Right ventricle myocardium superior (tissue), 1 donor: Measurements from ENCODE around the gene MIDN. TPM values are rescaled to one million over a fixed set of nuclear protein-coding genes. Genes with fewer than 3 reads are reported as not detected.

ENCODE experiments used
- ATAC-seq: fragments of 200-7000 bp; cut with Tn5 transposase; one replicate; pipeline ENCODE4 v1.9.1; 2020; ENCODE audit warnings: mild to moderate bottlenecking; ENCODE audit not compliant: poor library complexity
- DNase-seq: peaks from one replicate; pipeline ENCODE4 v3.0.0-alpha.2; 2020
- intact Hi-C: fragments of 100-400 bp; cut with DNase I; formaldehyde crosslinking; loops from one replicate; pipeline ENCODE4 v1.11.2; 2022
- total RNA-seq: library from RNA; stranded (reverse); fragmentation: NEBNext Ultra II Directional; extraction: Animal tissue kit (Norgen Biotek cat#: 25700); gene quantifications from one replicate; pipeline ENCODE4 v1.2.1, GENCODE V29; 2021
- donor health status: DM: no; HTN: yes; CAD: no; lungs with severe emphysema.

Gene MIDN
- total RNA-seq, 1 donor from 2014 or later, result 54.1 TPM

DNA sequence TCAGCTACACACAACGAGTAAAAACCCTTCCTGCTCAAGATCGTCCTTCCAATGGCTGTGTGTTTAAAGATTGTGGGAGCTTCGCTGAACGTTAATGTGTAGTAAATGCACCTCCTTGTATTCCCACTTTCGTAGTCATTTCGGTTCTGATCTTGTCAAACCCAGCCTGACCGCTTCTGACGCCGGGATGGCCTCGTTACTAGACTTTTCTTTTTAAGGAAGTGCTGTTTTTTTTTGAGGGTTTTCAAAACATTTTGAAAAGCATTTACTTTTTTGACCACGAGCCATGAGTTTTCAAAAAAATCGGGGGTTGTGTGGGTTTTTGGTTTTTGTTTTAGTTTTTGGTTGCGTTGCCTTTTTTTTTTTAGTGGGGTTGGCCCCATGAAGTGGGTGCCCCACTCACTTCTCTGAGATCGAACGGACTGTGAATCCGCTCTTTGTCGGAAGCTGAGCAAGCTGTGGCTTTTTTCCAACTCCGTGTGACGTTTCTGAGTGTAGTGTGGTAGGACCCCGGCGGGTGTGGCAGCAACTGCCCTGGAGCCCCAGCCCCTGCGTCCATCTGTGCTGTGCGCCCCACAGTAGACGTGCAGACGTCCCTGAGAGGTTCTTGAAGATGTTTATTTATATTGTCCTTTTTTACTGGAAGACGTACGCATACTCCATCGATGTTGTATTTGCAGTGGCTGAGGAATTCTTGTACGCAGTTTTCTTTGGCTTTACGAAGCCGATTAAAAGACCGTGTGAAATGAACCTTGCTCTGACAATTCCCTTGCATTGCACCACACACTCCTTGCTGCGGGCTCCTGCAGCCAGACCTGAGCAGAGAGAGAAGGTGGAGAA is 24.3 kb downstream of the MIDN start:
- DNase-seq (no peak), ATAC-seq (no peak)
- intact Hi-C loops, result loop anchor here (10.0 kb wide), 1 partner anchor 112 kb away; the partner anchor contains the start of gene NDUFS7

DNA sequence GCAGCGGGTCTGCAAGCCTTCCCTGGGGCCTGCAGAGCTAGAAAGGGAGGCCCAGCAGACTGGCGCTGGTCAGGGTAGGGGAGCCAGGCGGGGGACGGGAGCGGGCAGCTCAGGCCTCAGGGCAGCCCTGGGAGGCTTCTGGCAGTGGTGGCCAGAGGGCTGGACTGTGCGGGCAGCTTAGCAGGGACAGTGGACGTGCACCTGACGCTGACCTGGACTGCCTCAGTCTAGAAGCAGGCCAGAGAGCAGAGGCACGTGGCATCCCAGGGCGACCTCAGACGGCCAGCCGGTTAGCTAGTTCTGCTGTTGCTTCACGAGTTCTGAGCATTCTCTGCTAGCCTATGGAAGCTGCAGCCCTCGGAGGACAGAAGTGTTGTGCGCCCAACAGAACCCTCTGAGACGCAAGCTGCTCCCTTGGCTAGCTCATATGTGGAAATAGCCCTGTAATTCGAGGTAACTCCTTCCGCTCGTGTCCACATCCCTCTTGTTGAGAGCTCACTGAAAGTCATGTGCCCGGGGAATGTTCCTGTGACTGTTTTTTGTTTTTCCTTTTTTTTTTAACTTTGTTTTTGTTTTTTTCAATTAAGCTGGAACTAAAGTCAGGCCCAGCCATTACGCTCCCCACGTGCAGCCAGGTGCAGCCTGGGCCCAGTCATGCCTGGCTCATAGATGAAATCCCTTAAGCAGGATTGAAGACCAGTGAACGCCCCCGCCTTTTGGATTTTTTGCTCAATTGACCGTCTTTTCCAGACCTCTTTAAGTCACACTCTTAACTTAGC is 25.1 kb downstream of the MIDN start:
- DNase-seq (peak; percentile 53), ATAC-seq (no peak)
- intact Hi-C loops, result loop anchor here (10.0 kb wide), 1 partner anchor 111 kb away; the partner anchor contains the start of gene NDUFS7

DNA sequence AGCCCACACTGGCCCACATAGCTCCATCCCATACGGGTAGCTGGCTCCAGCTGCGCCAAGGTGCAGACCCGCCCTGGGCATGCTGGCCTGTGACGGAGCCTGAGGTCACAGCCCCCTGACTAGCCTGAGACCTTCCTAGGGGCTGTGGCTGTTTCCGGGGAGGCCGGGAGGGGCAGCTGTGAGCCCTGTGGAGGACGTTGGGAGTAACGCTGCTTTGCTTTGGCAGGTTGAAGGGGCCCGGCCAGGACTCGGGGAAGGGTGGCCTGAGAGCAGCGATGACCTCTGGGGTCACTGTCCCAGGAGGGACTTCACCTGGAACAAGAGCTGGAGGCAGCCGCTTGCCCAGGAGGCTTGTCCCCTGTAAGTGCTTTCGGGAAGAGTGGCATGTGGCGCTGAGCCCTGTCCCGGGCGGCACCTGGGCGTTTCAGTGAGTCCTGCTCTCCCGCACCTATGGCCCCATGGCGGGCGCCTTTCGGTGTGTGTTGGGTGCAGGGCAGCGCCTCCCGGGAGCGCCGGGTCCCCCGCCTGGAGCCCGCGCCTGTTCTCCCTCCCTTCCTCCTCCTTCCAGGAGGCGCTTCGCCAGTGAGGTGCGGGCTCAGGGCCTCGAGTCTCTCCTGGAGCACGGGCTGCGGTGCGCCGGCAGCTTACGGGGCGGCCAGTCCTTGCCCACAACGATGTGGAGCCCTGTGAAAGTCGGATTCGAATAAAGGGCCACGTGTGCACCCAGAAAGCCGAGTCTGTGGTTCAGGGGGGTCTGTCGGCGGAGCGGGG is 25.9 kb downstream of the MIDN start:
- peak; percentile 53 for DNase-seq
- ATAC-seq, result no peak
- intact Hi-C loops, result loop anchor here (10.0 kb wide), 1 partner anchor 111 kb away; the partner anchor contains the start of gene NDUFS7

DNA sequence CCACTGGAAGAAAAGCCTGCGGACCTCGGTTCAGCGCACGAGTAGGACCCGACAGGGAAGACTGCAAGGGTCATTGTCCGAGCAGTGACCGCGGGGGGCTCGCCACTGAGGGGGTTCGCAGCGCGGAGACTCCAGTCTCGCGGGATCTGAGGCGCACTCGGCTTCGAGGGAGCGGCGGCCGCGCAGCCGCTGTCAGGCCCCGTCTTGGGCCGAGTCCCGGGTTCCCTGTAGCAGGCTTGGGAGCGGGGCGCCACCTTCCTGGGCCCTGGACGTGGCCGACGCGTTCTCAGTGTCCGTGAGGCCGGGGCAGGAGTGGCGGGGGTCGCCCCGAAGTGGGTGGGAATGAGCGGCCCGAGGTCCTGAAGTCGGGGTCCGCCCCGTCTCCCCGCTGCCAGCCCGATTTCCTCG is 26.5 kb downstream of the MIDN start:
- DNase-seq (no peak), ATAC-seq (peak; percentile 1)
- intact Hi-C loops, result loop anchor here (10.0 kb wide), 1 partner anchor 110 kb away; the partner anchor contains the start of gene NDUFS7

DNA sequence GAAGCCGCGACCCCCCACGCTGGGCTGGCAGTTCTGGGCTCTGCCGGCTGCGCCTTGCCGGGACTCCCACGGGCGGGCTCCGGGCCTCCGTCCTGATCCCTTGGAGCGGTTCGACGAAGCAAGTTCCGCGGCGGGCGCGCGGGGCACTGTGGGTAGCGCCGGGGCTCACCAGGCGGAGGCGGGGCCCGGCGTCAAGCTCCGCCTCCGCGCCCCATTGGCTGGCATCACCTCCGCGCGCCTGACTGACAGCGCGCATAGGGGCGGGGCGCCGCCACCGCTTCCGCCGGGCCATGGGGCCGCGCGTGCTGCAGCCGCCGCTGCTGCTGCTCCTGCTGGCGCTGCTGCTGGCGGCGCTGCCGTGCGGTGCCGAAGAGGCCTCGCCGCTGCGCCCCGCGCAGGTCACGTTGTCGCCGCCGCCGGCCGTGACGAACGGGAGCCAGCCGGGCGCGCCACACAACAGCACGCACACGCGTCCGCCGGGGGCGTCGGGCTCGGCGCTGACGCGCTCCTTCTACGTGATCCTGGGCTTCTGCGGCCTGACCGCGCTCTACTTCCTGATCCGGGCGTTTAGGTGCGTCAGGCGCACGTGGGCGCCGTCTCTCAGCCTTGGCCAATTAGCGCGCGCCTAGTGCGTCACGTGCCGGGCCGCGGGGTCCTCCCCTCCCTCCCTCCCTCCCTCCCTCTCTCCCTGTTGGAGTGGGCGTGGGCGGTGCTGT is 27.0 kb downstream of the MIDN start, which contains the start of gene FAM174C:
FAM174C (plus strand) TSS at position 271 of the 716 bp plus-strand sequence; CDS start at position 291, 20 bp downstream.
- intact Hi-C loops, result loop anchor here (10.0 kb wide), 1 partner anchor 109 kb away; the partner anchor contains the start of gene NDUFS7
- ATAC-seq, result peak; percentile 81
- peak; percentile 97 for DNase-seq

DNA sequence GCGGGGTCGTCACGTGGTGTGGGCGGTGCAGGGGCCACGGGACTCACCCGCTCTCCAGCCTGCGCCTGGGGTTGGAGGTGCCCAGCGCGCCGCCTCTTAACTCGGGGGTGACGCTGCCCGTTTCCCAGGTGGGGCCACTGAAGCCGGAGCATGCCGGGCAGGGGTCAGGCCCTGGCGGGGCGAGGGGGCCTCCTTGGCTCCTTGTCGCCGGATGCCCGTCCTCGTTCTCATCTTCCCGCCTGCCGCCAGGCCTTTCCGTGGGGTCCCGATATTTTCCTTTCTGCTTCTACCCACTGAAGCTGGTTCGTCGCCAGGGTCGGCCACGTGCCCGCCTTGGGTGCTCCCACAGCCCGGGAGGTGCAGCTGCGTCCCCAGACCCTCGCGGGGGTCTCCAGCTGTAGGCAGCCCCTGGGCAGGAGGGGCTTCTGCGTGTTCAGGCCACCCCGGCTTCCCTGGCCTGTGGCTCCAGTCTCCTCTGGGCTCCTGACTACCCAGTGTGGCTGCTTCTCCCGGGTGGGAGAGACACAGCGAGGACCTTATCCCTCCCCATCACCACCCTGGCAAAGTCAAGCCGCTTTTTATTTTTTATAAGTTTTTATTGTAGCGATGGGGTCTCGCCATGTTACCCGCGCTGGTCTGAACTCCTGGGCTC is 27.7 kb downstream of the MIDN start:
- DNase-seq (no peak), ATAC-seq (no peak)
- intact Hi-C loops, result loop anchor here (10.0 kb wide), 1 partner anchor 109 kb away; the partner anchor contains the start of gene NDUFS7

DNA sequence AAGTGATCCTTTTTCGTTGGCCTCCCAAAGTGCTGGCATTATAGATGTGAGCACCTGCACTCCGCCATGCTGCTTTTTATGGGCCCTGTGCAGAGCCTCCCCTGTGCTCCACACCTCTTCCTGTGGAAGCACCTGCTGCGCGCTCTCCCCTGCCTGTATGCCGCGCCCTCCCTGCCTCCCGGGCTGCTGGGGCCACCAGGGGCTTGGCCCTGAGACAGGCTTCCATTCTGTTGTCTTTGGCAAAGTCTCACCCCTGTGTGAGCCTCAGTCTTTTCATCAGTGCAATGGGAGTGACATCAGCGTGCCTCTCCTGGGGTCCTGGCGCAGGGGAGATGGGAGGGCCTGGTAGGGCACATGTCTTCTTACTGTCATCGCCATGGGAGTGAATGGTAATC is 28.2 kb downstream of the MIDN start:
- intact Hi-C loops, result loop anchor here (10.0 kb wide), 1 partner anchor 108 kb away; the partner anchor contains the start of gene NDUFS7
- DNase-seq (no peak), ATAC-seq (no peak)

DNA sequence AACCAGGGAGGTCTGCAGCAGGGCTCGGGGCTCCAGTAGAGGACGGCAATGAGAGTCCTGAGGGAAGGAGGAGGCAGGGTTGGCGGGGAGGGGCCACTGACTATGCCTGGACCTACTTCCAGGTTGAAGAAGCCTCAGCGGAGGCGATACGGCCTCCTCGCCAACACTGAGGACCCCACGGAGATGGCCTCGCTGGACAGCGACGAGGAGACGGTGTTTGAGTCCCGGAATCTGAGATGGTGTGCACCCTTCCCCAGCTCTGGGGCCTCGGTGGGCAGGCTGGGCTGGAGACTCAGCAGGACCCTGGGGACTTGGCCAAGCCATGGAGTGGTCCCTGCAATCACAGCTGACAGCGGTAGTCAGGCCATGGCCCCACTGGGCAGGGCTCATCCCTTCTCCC is 28.7 kb downstream of the MIDN start:
- intact Hi-C loops, result loop anchor here (10.0 kb wide), 1 partner anchor 108 kb away; the partner anchor contains the start of gene NDUFS7
- DNase-seq (no peak), ATAC-seq (no peak)

DNA sequence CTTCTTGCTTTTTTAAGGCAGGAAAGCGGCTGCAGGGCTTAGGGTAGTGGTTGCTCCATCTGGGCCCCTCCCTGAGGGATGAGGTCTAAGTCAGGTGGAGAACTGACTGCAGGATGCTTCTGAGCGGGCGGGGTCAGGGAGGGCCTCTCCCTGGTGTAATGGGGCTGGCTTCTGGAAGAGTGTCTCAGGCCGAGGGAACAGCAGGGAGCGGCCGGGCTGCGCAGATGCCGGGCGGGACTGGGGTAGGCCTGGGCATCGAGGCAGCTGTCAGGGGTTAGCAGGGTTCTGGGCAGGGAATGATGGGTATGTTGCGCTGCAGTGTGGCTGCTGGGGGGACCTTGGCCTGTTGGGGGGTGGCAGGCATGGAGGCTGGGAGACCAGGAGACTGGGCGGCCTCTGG is 29.7 kb downstream of the MIDN start:
- ATAC-seq, result no peak
- intact Hi-C loops, result loop anchor here (10.0 kb wide), 1 partner anchor 107 kb away; the partner anchor contains the start of gene NDUFS7
- no peak for DNase-seq

DNA sequence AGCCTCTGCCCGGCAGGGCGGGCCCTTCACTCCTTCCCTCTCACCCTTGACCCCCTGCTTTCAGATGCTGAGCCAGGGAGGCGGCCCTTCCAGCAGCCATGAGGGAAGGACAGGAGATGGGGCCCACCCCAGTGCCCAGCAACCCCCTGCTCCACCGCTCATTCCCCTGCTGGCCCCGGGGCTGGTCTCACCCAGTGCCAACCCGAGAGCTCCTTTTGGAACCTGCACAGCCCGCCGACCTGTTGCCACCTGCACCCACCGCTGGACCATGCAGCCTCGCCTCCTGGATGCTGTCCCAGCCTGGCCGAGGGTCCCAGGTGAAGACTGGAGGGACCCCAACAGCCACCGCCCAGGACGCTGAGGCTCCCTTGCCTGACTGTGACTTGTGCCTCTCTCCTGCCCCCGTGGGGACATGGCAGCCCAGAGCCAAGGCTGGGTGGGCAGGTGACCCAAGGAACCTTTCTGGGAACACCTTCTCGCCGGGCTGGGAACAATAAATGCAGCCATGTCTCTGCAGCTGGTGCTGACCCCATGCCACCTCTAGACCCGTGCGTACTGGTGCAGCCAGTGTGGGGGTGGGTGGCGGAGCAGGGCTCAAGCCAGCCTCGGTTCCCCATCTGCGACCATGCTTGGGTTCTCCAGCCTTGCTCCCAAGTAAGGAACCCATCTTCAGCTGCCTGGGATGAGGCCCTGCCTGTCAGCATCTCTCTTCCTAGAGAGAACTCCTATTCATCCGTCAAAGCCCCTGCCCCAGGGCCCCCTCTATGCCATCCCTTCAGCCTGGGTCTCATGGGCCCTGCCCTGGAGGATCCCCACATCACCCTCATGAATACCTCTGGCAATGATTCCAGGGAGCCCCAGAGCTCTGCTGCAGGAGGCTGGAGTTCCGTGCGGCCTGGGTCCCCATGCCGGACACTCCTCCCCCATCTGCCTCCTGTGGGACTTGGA is 30.6 kb downstream of the MIDN start:
- intact Hi-C loops, result loop anchor here (10.0 kb wide), 1 partner anchor 106 kb away; the partner anchor contains the start of gene NDUFS7
- DNase-seq (no peak), ATAC-seq (no peak)

DNA sequence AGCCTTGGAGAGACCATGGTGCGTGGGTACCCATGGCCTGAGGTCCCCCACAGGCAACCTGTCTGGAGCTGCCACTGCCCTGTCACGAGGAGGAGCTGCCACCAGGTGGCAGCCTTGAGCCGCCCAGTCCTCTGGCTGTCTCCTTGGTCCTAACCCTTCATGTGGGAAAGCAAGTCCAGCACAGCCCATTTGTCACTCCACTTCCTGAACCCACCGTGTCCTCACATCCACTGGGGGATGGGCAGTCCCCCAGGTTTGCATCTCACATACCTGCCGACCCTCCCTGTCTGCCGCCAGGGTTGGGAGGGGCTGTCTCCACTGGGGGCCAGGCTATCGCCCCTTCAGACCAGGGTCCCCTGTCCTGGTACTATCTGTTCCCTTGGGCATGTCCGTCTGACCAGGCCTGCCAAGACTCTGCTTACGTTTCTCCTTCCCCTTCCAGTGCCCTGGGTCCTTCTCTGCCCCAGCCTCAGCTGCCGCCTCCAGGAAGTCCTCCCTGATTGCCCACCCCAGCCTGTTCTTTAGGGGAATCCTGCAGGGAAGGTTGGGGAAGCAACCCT is 31.5 kb downstream of the MIDN start:
- peak; percentile 88 for DNase-seq
- intact Hi-C loops, result loop anchor here (10.0 kb wide), 1 partner anchor 105 kb away; the partner anchor contains the start of gene NDUFS7
- ATAC-seq, result peak; percentile 39

DNA sequence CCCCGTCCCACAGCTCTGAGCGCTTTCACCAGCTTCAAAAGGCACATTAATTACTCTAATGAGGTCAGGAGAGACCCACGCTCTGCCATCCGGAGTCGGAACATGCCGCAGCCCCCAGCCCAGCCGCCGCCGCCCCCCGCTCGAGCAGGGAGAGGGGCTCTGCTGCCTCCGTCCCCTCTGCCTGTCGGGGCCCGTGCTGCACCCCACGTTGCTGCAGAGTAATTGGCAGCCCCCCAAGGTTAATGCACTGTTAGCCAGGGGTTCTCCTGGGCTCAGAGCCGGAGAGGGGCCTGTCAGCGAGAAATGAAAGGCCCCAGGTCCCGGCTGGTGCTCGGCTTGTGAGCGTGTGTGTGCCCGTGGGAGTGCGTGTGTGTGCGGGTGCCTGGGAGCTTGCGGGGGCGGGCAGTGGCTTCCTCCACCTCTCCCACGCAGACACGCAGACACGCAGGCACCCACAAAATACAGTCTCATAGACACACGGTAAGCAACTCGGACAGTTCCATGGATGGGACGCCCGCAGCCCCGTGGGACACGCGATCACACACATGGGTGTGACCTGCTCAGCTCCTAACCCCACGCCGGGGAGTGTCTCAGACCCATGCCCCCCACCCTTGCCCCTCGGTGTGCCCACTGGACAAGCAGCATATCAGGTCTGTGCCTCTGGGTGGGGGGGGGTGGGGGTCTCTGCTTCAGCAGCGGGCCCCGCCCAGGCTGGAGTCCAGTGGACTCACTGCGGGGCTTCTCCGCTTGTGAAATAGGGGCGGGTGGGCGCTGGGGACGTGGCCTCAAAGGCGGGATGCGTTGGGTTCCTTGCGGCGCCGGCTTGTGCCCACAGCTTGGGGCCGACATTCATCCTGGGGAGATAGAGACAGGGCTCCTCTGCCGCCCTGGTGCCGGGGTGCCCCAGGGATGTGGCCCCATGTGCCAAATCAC is 32.5 kb downstream of the MIDN start:
- intact Hi-C loops, result no loop called here
- ATAC-seq, result no peak

DNA sequence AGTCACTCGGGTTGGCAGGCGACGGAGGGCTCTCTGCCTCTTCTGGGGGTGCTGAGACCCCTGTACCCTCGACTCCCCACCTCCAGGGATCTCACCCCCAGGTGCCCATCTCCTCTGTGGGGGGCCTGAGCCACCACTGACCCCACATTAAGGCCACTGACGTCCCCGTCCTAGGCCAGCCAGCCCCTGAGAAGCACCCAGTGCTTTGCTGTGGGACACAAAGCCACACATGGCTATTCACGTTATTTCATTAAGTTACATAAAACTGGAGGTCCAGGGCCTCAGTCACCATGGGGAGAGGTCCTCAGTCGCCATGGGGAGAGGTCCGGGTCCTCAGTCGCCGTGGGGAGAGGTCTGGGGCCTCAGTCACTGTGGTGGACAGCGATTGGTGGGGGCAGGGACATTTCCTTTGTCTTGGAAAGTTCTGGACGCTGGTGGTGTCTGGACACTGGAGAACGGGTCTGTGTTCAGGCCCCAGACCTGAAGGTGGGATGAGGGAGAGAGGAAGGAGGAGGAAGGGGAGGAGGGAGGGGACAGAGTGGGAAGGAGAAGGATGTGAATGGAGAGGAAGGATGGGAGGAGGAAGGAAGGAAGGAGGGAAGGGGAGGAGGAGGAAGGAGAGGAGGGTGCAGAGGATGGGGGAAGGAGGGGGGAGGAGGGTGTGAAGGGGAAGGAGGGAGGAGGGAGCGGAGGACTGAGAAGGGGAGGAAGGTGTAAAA is 33.3 kb downstream of the MIDN start:
- DNase-seq (no peak), ATAC-seq (no peak)
- intact Hi-C loops, result no loop called here

More for the DNA sequence above, 32.5 kb downstream of the MIDN start:
- no peak for DNase-seq

DNA sequence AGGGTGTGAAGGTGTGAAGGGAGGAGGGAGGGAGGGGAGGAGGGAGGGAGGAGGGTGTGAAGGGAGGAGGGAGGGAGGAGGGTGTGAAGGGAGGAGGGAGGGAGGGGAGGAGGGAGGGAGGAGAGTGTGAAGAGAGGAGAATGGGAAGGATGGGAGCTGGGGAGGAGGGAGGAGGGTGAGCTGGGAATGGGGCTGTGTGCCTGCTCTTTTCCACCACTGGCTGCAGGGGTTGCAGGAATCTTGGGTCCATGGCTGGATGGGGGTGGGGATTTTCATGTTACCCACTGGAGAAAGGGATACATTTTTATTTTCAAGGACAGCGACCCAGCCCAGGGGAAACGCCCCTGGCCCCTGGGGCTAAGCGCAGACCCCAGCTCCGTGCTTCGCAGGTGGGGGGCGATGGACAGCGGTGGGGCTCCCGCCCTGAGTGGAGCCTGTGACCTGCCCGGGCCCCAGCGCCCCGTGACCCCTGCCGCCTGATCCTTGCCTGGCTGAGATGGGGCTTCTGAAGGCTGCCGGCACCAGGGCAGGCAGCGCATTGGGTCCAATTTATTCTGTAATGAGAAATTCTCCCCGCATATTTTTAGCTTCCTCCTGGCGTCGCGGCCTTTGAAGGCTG is 34.3 kb downstream of the MIDN start:
- intact Hi-C loops, result no loop called here
- no peak for DNase-seq
- ATAC-seq, result no peak
